HUES64 (cell line): Measurements from ENCODE around the gene NAP1L4. TPM values are rescaled to one million over a fixed set of nuclear protein-coding genes. Genes with fewer than 3 reads are reported as not detected.

Experiments
- H3K27ac ChIP-seq: 2 replicates; pipeline ENCODE4 v1.7.0; 2013; ENCODE audit warnings: low read depth, low read length, inconsistent platforms
- H3K27me3 ChIP-seq: 2 replicates; pipeline ENCODE4 v1.6.1; 2013; ENCODE audit warnings: mild to moderate bottlenecking, low read length; ENCODE audit not compliant: insufficient read depth
- H3K36me3 ChIP-seq: 2 replicates; pipeline ENCODE4 v1.6.1; 2013; ENCODE audit warnings: mild to moderate bottlenecking, low read length; ENCODE audit not compliant: insufficient read depth
- H3K4me1 ChIP-seq: 2 replicates; pipeline ENCODE4 v1.6.1; 2013; ENCODE audit warnings: mild to moderate bottlenecking, low read length, moderate library complexity; ENCODE audit not compliant: insufficient read depth
- H3K4me3 ChIP-seq: 2 replicates; pipeline ENCODE4 v1.5.1; 2013; ENCODE audit warnings: mild to moderate bottlenecking, low read length, moderate library complexity
- H3K9ac ChIP-seq: 2 replicates; pipeline ENCODE4 v1.6.1; 2013; ENCODE audit warnings: mild to moderate bottlenecking, low read depth, low read length
- H3K9me3 ChIP-seq: 2 replicates; pipeline ENCODE4 v1.6.1; 2013; ENCODE audit warnings: low read depth, low read length; ENCODE audit not compliant: insufficient read depth
- WGBS: fragments of 150-250, 120-280 bp; methylation state at CpG from one replicate; pipeline ENCODE4 v1.1.7; 2013; ENCODE audit warnings: missing lambda C conversion rate; 5-methylcytosine and 5-hydroxymethylcytosine counted together
- polyA plus RNA-seq, 2 experiments: library from polyadenylated mRNA; stranded (reverse); fragments of 50-300 nt; gene quantifications; one replicate each; pipeline ENCODE4 v1.2.3, GENCODE V29; 2013

NAP1L4 gene
- 149 TPM for polyA plus RNA-seq (2013, experiment 1 of 2)
- polyA plus RNA-seq (2013, experiment 2 of 2), result 156 TPM

GRCh38 chr11:2992234-2992996, at the start of gene NAP1L4:
NAP1L4 (minus strand) TSS chr11:2992329; CDS start chr11:2979220, 13,109 bp downstream.
- Histone ChIP-seq H3K27ac (peak within 1 kb of the TSS; percentile 88), H3K4me3 (peak within 1 kb of the TSS; percentile 85), H3K9me3 (no peaks in the 10 kb centered on the region), H3K27me3 (no peaks in the 10 kb centered on the region), H3K36me3 (0 out of 2 replicates have a peak, but pooled peaks cover 3% of the 10 kb centered on the region), H3K4me1 (peaks cover 27% of the 10 kb centered on the region), H3K9ac (peak within 1 kb of the TSS; percentile 91)
- WGBS, result under 1% methylated on average over 77 of the region's 77 CpGs

GRCh38 chr11:3040881-3041280, 48.8 kb upstream of the NAP1L4 start:
- 88% methylated on average over 8 of the region's 9 CpGs for WGBS

GRCh38 chr11:3037945-3038271, 45.8 kb upstream of the NAP1L4 start:
- WGBS, result 95% methylated on average over 12 of the region's 12 CpGs
- H3K27ac ChIP-seq, result no peak overlapping the region
- no peaks in the 10 kb centered on the region for H3K27me3 ChIP-seq
- H3K4me3 ChIP-seq, result no peak overlapping the region
- H3K9me3 ChIP-seq, result no peaks in the 10 kb centered on the region
- H3K9ac ChIP-seq, result no peak overlapping the region
- H3K36me3 ChIP-seq, result peaks cover 87% of the 10 kb centered on the region
- no peaks in the 10 kb centered on the region for H3K4me1 ChIP-seq

More at GRCh38 chr11:3040881-3041280, 48.8 kb upstream of the NAP1L4 start:
- Histone ChIP-seq H3K27me3 (no peaks in the 10 kb centered on the region), H3K4me1 (no peaks in the 10 kb centered on the region), H3K4me3 (no peak overlapping the region), H3K36me3 (peaks cover 72% of the 10 kb centered on the region), H3K9ac (no peak overlapping the region), H3K9me3 (no peaks in the 10 kb centered on the region), H3K27ac (no peak overlapping the region)

GRCh38 chr11:3037040-3037944, 45.2 kb upstream of the NAP1L4 start:
- Histone ChIP-seq H3K36me3 (peaks cover 93% of the 10 kb centered on the region), H3K4me1 (no peaks in the 10 kb centered on the region), H3K4me3 (no peak overlapping the region), H3K9ac (no peak overlapping the region), H3K9me3 (no peaks in the 10 kb centered on the region), H3K27me3 (no peaks in the 10 kb centered on the region), H3K27ac (no peak overlapping the region)
- 73% methylated on average over 24 of the region's 24 CpGs for WGBS

GRCh38 chr11:3036419-3036818, 44.3 kb upstream of the NAP1L4 start:
- Histone ChIP-seq H3K4me3 (no peak overlapping the region), H3K9ac (no peak overlapping the region), H3K4me1 (no peaks in the 10 kb centered on the region), H3K36me3 (peaks cover 89% of the 10 kb centered on the region), H3K27me3 (no peaks in the 10 kb centered on the region), H3K27ac (no peak overlapping the region), H3K9me3 (no peaks in the 10 kb centered on the region)
- WGBS, result 95% methylated on average over 5 of the region's 5 CpGs

- no peak overlapping the region for H3K4me3 ChIP-seq
- H3K27me3 ChIP-seq, result no peaks in the 10 kb centered on the region
- peaks cover 89% of the 10 kb centered on the region for H3K36me3 ChIP-seq
- no peak overlapping the region for H3K27ac ChIP-seq
- no peaks in the 10 kb centered on the region for H3K4me1 ChIP-seq
- H3K9ac ChIP-seq, result no peak overlapping the region
- H3K9me3 ChIP-seq, result no peaks in the 10 kb centered on the region
Observed at GRCh38 chr11:3035333-3035732, 43.2 kb upstream of the NAP1L4 start.

GRCh38 chr11:3030289-3031070, 38.4 kb upstream of the NAP1L4 start:
- no peaks in the 10 kb centered on the region for H3K4me1 ChIP-seq
- H3K9me3 ChIP-seq, result no peaks in the 10 kb centered on the region
- no peaks in the 10 kb centered on the region for H3K27me3 ChIP-seq
- no peak overlapping the region for H3K27ac ChIP-seq
- H3K36me3 ChIP-seq, result peaks cover 85% of the 10 kb centered on the region
- no peak overlapping the region for H3K9ac ChIP-seq
- no peak overlapping the region for H3K4me3 ChIP-seq
- WGBS, result 97% methylated on average over 16 of the region's 18 CpGs

- 98% methylated on average over 9 of the region's 9 CpGs for WGBS
- Histone ChIP-seq H3K4me3 (no peak overlapping the region), H3K9me3 (no peaks in the 10 kb centered on the region), H3K36me3 (peaks cover 85% of the 10 kb centered on the region), H3K4me1 (no peaks in the 10 kb centered on the region), H3K9ac (no peak overlapping the region), H3K27ac (no peak overlapping the region), H3K27me3 (no peaks in the 10 kb centered on the region)
Observed at GRCh38 chr11:3028813-3029212, 36.7 kb upstream of the NAP1L4 start.

GRCh38 chr11:3026803-3027202, 34.7 kb upstream of the NAP1L4 start:
- Histone ChIP-seq H3K9ac (no peak overlapping the region), H3K4me3 (no peak overlapping the region), H3K36me3 (peaks cover 73% of the 10 kb centered on the region), H3K9me3 (no peaks in the 10 kb centered on the region), H3K4me1 (no peaks in the 10 kb centered on the region), H3K27me3 (no peaks in the 10 kb centered on the region), H3K27ac (no peak overlapping the region)
- WGBS, result 93% methylated on average over 8 of the region's 8 CpGs

- Histone ChIP-seq H3K4me1 (0 out of 2 replicates have a peak, but pooled peaks cover 2% of the 10 kb centered on the region), H3K36me3 (peaks cover 67% of the 10 kb centered on the region), H3K27ac (no peak overlapping the region), H3K27me3 (no peaks in the 10 kb centered on the region), H3K9me3 (no peaks in the 10 kb centered on the region), H3K9ac (no peak overlapping the region), H3K4me3 (no peak overlapping the region)
- WGBS, result 92% methylated on average over 4 of the region's 4 CpGs
Observed at GRCh38 chr11:3022982-3023381, 30.9 kb upstream of the NAP1L4 start.
